HG02973 (cell line): ENCODE measurements around the gene DDX42.
A peak's percentile ranks its signal among the peaks of the same experiment; 100 is the strongest.

Experiments used
- ATAC-seq: cut with Tn5 transposase; IDR thresholded peaks from one replicate; pipeline ENCODE4 v1.9.1; 2021; ENCODE audit warnings: moderate library complexity; ENCODE audit not compliant: unreplicated experiment

The DDX42 gene

DNA sequence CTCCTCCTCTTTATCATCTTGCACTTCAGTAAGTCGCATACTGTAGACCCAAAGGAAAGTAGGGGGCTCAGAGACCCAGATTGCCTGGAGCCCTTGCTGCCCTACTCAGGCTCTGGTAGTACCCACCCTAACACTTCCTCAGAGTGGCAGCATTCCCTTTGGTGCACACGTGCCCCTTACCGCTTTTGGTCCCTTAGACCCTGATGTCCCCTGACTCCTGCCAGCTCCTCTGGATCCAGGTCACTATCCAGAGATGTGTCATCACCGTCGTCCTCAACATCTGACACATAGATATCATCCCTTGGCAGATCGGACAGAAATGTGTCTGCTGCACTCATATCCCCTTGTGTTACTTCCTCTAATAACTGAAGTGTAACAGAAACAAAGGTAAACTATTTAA, 47.8 kb downstream of the DDX42 start:
- no peak for ATAC-seq

DNA sequence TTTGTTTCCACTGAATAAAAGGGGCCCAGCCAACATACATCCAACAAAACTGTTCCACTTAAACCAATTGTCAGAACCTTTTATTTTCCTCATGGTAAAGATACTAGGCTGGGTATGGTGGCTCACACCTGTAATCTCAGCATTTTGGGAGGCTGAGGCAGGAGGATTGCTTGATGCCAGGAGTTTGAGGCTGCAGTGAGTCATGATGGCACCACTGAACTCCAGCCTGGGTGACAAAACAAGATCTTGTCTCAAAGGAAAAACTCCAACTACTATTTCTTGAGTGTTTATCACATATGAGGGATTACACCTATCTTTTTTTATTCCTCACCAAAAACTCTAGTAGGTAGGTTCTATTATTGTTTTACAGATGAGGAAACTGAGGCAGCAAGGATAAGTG, 48.6 kb downstream of the DDX42 start:
- no peak for ATAC-seq

DNA sequence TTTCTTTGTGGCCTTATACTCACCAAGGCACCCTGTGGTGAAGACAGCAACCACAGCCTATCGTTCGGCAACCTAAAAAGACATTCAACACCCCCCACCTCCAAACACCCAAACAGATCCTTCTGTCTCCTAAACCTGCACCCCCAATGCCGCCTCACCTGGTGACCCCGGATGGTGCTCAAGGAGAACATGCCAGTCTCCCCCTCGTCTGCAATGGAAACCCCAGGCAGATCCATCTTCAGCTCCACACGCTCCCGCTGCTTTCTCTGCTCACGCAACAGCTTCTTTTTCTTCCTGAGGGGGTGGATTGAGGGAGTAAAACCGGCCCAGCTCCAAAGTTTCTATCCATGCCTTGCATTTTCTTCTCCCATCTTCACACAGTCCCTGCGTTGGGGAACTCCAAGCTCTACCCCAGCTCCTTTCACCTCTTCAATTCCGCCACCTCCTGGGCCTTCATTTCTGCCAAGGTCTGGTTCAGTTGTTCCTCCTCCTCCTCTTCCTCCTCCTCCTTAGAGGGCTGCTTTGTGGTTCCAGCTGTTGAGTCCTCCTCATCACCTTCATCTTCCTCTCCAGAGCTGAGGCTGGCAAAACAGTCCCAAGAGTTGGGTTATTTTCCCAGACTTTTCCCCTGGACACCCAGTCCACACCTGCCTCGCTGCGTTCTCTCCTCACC, 49.8 kb downstream of the DDX42 start:
- no peak for ATAC-seq

DNA sequence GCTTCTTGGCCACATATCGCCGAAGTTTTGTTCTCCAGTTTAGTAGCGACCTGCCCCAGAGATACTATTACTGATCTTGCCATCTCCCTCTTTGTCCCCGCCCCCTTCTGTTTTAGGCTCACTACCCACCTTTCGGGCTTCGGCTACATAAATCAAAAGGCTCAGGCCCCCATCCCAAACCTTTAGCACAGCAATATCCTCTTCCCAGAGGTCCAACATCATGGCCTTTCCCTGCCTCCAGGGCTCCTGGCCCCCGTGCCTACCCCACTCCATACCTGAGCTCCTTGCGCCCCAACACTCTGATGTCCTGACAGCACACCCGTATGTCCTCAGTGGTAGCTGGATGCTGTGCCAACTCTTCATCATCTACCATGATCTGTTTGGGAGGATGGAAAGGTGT, 50.4 kb downstream of the DDX42 start:
- no peak for ATAC-seq

DNA sequence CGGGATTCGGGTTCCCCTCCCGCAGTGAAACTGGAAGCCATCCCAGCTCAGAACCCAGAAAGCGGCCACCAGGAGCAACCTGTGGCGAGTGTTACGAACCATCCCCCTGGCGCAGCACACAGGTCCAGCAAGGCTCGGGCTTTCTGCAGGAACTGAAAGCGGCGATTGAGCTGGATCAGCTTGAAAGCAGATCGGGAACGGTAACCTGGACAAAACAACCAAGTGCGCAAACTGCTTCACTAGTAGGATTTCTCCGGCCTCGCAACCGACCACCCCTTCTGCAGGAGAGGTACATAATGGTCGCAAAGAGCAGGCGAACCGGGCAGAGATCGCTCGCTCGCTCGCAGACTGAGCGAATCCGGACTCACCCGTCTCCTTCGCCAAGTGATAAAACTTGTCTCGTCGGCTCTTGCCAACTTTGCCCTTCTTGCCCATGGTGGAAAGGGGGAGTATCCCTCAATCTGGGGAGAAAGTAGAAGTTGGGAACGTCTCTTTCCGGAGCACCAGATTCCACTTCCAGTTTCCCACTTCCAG, 52.6 kb downstream of the DDX42 start:
- ATAC-seq = no peak

DNA sequence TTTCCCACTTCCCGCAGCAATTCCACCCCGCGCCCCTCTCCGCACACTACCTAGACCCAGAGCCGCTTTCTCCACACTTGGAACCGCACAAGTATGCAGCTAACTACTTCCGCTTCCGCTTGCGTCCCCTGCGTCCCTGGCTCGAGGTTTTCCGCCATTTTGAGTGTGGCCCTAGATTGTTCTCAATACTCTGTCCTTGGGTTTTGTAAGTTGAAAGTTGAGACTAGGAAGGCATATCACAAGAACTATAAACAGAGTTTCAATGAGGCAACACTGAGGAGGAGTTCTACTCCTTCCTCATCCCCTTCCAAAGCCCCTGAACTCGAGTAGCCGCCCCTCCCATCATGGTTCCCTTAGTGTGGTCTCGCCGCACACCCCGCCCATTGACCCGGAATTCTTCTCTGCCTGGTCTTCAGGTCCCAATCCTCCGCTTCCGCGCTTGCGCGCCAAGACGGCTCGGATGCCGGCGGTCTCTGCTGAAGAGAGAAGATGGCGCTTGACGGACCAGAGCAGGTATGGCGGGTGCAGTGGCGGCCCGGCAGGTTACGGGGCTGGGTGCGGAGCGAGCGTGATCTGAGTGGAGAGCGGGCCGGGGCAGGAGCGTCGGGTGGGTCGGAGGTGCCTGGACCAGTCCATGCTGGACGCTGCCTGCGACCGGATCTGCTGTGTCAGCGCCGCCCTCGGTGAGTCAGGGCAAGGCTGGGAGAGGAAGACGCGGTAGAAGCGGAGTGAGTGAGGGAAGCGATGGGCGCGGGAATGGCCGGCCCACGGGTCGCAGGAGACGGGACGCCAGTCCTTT, 53.2 kb downstream of the DDX42 start, which contains the start of the genes FTSJ3 and PSMC5:
Gene FTSJ3, minus strand, starts transcription at position 662 of the 799 bp plus-strand sequence. CDS start 761 bp downstream, outside the sequence.
Gene PSMC5, plus strand, starts transcription at position 430 of the 799 bp plus-strand sequence. Its CDS starts 60 bp downstream, at position 490.
- ATAC-seq = peak; percentile 82

DNA sequence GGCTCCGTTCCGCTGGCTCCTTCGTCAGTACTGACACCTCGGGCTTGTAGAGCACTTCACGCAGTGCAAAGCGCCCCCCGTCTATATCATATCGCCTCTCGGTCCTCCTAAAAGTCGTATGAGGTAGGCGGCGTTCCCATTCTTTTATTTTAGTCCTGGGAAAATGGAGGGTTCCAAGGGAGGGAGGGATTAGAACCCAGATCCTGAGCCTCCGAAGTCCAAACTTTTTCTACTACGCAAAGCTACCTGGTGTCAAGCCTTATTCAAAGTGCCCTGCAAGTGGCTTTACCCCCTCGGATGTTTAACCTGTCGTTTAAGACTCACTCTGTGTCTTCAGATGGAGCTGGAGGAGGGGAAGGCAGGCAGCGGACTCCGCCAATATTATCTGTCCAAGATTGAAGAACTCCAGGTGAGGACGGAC, 53.8 kb downstream of the DDX42 start:
- no peak for ATAC-seq

DNA sequence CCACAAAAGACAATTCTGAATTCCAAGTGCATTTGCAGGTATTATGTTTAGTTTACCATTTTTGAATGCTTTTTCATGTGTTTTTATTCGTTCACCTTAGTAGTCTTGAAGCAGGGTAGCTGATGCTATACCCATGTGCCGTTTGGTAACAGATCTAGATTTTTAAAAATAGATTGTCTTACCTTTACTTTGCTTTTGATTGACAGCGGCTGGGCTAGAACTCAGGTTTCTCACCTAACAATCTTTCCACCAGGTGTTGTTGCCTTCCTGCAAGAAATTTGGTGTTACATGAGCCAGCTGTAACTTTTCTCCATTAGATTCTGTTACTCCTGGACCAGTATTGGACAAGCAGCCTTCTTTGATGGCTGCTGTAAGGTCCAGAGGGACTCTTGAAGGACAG, 55.0 kb downstream of the DDX42 start:
- no peak for ATAC-seq

DNA sequence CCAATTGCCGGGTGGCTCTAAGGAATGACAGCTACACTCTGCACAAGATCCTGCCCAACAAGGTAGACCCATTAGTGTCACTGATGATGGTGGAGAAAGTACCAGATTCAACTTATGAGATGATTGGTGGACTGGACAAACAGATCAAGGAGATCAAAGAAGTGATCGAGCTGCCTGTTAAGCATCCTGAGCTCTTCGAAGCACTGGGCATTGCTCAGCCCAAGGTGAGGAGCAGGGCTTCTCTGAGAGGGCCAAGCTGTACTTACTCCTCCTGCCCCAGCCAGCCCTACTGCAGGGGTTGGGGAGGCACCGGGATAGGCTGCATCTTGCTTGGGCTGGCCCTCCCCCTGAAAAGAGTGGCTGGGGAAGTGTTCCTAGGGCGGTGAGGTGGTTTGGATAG, 56.3 kb downstream of the DDX42 start:
- no peak for ATAC-seq

DNA sequence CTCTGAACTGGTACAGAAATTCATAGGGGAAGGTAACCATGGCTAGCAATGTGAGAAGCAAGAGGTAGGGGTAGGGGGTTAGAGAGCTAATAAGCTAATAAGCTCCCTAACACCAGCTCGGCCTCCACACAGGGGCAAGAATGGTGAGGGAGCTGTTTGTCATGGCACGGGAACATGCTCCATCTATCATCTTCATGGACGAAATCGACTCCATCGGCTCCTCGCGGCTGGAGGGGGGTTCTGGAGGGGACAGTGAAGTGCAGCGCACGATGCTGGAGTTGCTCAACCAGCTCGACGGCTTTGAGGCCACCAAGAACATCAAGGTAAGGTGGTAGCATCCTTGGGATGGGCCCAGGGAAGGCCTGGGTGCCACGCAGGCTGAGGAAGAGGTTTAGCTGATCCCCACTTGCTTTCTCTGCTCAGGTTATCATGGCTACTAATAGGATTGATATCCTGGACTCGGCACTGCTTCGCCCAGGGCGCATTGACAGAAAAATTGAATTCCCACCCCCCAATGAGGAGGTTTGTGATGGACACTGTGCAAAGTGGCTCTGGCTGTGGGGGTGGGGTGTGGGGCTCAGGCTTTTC, 57.0 kb downstream of the DDX42 start:
- no peak for ATAC-seq

DNA sequence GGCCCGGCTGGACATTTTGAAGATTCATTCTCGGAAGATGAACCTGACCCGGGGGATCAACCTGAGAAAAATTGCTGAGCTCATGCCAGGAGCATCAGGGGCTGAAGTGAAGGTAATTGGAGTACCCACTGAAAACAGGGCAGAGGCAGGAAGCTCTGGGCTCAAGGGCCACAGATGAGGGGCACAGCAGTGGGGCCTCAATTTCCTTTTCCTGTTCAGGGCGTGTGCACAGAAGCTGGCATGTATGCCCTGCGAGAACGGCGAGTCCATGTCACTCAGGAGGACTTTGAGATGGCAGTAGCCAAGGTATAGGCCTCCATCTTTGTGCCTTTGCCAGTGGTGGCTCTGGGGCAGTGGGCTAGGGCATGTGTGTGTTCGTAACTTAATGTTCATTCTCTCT, 57.5 kb downstream of the DDX42 start:
- no peak for ATAC-seq

DNA sequence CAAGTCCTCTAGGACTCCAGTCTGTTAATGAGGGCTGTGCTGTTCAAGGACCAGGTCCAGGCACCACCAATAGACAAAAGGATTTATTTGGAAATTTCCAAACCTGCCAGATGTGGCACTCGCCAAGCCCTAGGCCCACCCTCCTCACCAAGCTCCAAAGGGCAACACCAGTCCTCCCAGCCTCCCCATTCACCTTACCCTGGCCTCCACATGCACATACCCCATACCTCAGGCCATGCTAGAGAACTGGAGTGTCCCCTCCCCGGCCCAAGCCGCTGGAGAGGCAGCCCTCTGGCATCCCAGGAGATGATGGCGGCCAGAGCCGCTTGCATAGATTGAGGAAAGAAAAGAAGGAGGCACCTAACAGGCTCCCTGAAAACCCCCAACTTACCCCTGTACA, 58.0 kb downstream of the DDX42 start:
- no peak for ATAC-seq

DNA sequence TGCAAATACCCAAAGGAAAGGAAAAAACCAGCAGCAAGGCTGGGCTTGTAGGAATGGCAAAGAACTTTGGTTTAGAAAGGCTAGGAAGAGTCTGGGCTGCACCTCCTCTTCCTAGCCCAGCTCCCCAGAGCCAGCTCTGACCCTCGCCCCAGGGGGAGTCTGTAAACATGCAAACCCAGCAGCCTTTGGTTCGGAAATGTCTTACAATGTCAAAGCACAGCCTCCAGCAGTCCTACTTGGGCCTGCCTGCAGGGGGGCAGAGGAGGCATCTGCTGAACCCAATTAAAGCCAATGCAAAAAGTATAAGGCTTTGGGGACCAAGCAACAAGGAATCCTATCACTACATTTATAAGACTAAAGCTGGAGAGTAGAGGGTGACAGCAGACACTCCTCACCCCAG, 58.5 kb downstream of the DDX42 start:
- ATAC-seq = no peak

DNA sequence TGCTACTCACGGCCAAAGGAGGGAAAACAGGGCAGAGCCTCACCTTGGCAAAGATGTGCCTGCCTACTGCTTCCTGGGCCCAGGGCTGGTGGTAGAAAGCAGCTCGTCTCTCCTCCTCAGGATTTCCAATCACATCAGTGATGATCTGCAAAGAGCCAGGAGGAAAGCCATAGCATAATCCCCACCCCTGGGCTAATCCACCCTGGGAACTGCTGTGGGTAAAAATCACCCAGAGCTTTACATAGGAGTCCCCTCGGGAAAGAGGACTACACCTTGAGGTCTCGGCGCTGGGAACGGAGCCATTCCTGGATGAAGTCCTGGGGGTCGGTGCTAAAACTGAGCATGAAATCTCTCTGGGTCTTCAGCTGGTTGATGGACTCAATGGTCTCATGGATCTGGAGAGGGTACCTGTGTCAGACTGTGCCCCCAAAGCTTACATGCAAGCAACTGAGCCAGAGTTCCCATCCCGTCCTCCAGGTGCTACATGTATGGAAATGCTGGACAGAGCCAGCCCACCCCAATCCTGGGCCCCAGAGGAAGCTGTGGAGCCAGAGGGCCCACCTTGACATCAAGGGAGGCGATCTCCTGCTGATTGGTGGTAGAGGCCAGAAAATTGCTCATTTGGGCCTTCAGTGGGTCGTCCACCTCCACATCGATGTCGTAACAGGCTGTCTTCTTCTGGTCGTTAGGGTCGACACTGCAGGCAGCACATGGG, 59.2 kb downstream of the DDX42 start:
- no peak for ATAC-seq

DNA sequence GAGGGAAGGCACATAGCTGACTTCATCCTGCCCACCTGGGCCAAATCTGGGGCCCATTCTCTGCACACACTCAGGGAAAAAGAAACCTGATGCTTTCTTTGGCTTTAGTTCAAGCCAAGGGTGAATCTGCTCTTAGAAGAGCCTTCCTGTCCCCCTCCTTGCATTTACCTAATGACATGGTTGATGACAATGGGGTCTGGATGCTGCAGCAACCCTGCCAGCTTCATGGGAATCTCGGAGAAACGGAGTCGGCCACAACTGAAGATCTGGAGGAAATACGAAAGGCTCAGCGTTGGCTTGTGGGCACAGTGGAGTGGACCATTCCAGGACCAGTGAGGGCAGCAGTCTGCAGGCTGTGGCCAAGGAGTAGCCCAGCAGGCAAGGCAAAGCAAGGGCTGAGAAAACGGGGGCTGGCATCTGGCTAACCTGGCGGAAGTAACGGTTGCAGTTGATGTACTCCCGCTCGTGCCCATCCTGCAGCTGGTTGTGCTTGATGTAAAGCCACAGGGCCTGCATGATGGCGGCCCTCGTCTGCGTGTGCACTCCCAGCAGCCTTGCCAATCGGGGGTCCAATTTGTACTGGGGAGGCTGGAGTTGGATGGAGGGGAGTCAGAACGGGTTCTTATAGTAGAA, 59.9 kb downstream of the DDX42 start:
- no peak for ATAC-seq

DNA sequence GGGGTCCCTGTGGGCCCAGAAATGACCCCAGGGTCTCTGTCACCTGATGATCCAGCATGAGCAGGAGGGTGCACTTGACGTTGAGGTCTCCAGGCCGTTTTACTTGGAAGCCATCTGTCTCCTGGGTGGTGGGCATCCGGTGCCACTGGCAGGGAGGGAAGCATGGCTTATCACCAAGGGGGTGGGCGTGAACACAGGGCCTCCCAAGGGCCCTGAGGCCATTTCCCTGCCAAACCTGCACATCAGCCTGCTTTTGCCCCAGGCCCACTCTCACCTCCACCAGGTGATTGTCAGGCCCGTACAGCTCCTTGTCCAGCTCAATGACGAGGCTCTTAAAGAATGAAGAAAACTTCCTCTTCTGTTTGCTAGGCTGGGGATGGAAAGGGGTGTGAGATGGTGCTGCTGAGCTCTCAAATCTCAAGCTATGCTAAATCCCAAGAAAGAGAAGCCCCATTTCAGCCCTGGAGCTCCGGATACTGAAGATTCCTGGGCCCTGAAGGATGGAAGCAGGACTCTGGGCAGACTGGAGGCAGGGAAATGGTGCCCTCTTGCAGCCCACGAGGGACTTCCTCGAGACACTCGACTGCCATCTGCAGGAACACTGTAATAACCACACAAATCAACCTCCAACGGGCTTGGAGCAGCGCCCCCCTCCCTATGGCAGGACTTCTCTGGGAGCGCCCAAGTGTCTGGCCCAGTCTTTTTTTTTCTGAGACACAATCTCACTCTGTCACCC, 60.6 kb downstream of the DDX42 start:
- no peak for ATAC-seq

DNA sequence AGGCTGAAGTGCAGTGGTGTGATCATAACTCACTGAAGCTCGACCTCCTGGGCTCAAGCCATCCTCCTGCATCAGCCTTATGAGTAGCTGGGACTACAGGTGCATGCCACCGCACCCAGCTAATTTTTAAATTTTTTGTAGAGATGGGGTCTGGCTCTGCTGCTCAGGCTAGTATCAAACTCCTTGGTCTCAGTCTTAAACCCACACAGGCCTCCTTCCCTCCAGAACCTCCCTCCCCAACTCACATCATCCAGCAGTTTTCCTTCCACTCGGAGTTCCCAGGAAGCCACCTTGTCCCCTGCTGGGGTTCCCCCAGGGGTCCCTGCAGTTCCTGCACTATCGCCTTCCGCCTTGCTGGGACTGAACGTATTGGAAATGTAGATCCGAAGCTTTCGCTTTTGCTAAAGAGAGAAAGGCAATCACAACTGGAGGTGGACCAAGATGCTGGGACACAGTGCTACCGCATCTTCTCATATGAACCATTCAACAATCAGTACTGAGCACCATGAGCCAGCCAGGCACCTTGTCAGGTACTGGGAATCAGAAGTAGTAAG, 61.3 kb downstream of the DDX42 start:
- no peak for ATAC-seq

DNA sequence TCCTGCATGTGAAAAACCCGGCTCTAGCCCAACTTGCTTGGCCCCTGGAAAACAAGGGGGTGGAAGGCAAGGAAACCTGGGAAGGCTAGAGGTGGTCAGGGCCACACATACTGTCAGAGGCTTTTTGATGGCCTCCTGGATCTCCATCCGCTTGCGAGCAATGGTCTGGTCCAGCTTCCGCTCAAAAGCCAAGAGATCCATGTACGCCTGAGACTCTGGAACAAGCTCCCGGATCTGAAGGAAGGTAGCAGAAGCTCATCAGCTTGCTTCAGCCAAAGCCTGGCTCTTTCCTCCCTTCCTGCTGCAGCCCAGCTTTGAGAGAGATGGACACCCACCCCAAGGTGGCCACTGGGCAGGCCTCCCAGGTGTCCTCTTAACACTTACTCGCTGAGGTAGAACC, 62.8 kb downstream of the DDX42 start:
- ATAC-seq = no peak

DNA sequence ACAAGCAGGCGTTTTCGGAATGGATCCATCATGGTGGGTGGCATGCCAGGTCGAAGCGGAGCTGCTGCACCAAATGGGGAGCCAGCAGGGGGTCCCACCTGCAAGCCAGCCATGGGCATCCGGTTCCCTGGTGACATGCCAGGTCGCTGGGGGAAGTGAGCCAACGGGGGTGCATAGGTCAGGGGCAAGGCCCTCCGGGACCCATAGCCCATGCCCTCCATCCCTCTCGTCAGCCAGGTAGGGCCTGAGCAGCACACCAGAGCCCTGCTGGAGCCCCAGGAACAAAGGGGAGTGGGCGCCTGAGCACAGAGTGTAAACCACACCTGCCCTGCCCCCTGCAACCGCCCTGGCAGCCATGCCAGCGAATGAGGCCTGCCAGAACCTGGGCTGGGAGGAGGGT, 63.5 kb downstream of the DDX42 start:
- no peak for ATAC-seq
